Natural killer cell (primary cell): ENCODE results near the gene COMMD4. TPM values are rescaled to one million over a fixed set of nuclear protein-coding genes. Genes with fewer than 3 reads are reported as not detected.
"Not testable (repeated sequence)": the region's sequence is repeated elsewhere in the genome, so short reads cannot be mapped to it uniquely, and the experiment has no call there.

Source experiments
- ATAC-seq, 3 donors: fragments of 150-1000 bp in 2 of 3; fragments of 200-7000 bp in 1 of 3; cut with Tn5 transposase; 1 replicate in 1 of 3; 2 replicates in 2 of 3; pipeline ENCODE4 v1.10.0; 2021; ENCODE audit warnings: mild to moderate bottlenecking in 2 of 3, moderate library complexity in 2 of 3
- DNase-seq, 2 donors: peaks; one replicate each; pipeline versions ENCODE4 v3.0.0 to v3.0.0-alpha.2; 2013 to 2021; ENCODE audit warnings: mixed read lengths in 1 of 2
- H3K27ac ChIP-seq: one replicate; pipeline ENCODE4 v1.5.1; 2013; ENCODE audit warnings: mild to moderate bottlenecking, low read length
- H3K27me3 ChIP-seq: one replicate; pipeline ENCODE4 v1.6.1; 2013; ENCODE audit warnings: low read length; ENCODE audit not compliant: control insufficient read depth, insufficient read depth
- H3K36me3 ChIP-seq: one replicate; pipeline ENCODE4 v1.6.1; 2013; ENCODE audit warnings: low read length; ENCODE audit not compliant: control insufficient read depth, insufficient read depth
- H3K4me1 ChIP-seq: one replicate; pipeline ENCODE4 v1.6.1; 2013; ENCODE audit warnings: low read length; ENCODE audit not compliant: control insufficient read depth, insufficient read depth
- H3K4me3 ChIP-seq: one replicate; pipeline ENCODE4 v1.5.1; 2013; ENCODE audit warnings: low read length
- H3K9me3 ChIP-seq: one replicate; pipeline ENCODE4 v1.6.1; 2013; ENCODE audit warnings: low read length; ENCODE audit not compliant: control insufficient read depth, insufficient read depth
- H3K27ac Mint-ChIP-seq, 2 donors: one replicate each; pipeline ENCODE4 v1.8.0; 2022; ENCODE audit warnings: mild to moderate bottlenecking in 2 of 2, mixed read lengths in 2 of 2, moderate library complexity in 1 of 2
- H3K27me3 Mint-ChIP-seq, 2 donors: one replicate each; pipeline ENCODE4 v1.8.0; 2022; ENCODE audit warnings: low read depth in 2 of 2, mixed read lengths in 2 of 2
- H3K36me3 Mint-ChIP-seq: one replicate; pipeline ENCODE4 v1.8.0; 2022; ENCODE audit warnings: mixed read lengths
- H3K4me1 Mint-ChIP-seq, 2 donors: one replicate each; pipeline ENCODE4 v1.8.0; 2022; ENCODE audit warnings: mixed read lengths in 2 of 2
- H3K4me3 Mint-ChIP-seq: one replicate; pipeline ENCODE4 v1.8.0; 2022; ENCODE audit warnings: mild to moderate bottlenecking, moderate library complexity, mixed read lengths
- H3K9me3 Mint-ChIP-seq, 2 donors: one replicate each; pipeline ENCODE4 v1.8.0; 2022; ENCODE audit warnings: mixed read lengths in 2 of 2
- WGBS: methylation state at CpG from one replicate; pipeline ENCODE4 v1.1.7; 2013; ENCODE audit warnings: missing lambda C conversion rate; ENCODE audit not compliant: insufficient coverage; 5-methylcytosine and 5-hydroxymethylcytosine counted together
- intact Hi-C: fragments of 100-400 bp; cut with micrococcal nuclease; formaldehyde crosslinking; loops from one replicate; pipeline ENCODE4 v1.14.2; 2022
- total RNA-seq, 4 donors: library from RNA; stranded (reverse); fragments of 120-200 nt in 1 of 4; gene quantifications; one replicate each; pipeline versions ENCODE4 v1.2.3 to v1.2.4, GENCODE V29; 2013 to 2022
- TF ChIP-seq, protein P1 (sequence below): fragments of 200-600 bp; IDR thresholded peaks from one replicate; pipeline ENCODE4 v1.8.0; 2022; ENCODE audit warnings: antibody characterized with exemption

Gene COMMD4
- total RNA-seq, 3 donors from 2014 or later (not counting 1 experiment from before 2014, with no cell fraction given) = 38.8 to 56.3 (median 46.8) TPM

DNA sequence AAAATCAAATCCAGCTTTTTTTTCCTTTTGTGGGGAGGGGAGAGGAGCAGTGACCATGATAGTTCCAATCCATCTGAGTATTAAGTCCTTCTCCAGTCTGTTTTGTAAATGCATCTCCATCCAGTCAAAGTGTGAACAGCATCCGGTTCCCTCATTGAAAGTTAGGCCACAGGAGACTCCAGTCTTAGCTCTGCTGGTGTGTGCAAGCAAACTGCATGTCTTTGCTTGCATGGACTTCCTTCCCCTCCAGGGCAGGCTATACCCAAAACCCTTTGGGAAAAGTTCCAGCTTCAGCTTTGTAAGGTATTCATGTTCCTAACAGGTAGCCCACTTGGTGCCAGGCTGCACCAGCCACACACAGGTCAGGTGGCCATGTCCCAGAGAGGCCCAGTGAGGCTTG is 35.6 kb downstream of the COMMD4 start:
- 100% methylated on average over 1 of the region's 1 CpG for WGBS
- Mint-ChIP-seq H3K36me3 (peaks cover 24% of the 10 kb centered on the region), H3K27ac (no peak overlapping the region), H3K4me1 (peaks cover 14 to 21% of the 10 kb centered on the region in 2 donors), H3K27me3 (no peaks in the 10 kb centered on the region), H3K4me3 (no peak overlapping the region), H3K9me3 (no peaks in the 10 kb centered on the region)
- Histone ChIP-seq H3K36me3 (peaks cover 40% of the 10 kb centered on the region), H3K4me3 (no peak overlapping the region), H3K27me3 (no peaks in the 10 kb centered on the region), H3K27ac (no peak overlapping the region), H3K4me1 (peaks cover 16% of the 10 kb centered on the region), H3K9me3 (no peaks in the 10 kb centered on the region)
- no peak for DNase-seq
- TF ChIP-seq, protein P1, sequence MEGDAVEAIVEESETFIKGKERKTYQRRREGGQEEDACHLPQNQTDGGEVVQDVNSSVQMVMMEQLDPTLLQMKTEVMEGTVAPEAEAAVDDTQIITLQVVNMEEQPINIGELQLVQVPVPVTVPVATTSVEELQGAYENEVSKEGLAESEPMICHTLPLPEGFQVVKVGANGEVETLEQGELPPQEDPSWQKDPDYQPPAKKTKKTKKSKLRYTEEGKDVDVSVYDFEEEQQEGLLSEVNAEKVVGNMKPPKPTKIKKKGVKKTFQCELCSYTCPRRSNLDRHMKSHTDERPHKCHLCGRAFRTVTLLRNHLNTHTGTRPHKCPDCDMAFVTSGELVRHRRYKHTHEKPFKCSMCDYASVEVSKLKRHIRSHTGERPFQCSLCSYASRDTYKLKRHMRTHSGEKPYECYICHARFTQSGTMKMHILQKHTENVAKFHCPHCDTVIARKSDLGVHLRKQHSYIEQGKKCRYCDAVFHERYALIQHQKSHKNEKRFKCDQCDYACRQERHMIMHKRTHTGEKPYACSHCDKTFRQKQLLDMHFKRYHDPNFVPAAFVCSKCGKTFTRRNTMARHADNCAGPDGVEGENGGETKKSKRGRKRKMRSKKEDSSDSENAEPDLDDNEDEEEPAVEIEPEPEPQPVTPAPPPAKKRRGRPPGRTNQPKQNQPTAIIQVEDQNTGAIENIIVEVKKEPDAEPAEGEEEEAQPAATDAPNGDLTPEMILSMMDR = no peak
- intact Hi-C loops = no loop called here
- ATAC-seq = no peak

DNA sequence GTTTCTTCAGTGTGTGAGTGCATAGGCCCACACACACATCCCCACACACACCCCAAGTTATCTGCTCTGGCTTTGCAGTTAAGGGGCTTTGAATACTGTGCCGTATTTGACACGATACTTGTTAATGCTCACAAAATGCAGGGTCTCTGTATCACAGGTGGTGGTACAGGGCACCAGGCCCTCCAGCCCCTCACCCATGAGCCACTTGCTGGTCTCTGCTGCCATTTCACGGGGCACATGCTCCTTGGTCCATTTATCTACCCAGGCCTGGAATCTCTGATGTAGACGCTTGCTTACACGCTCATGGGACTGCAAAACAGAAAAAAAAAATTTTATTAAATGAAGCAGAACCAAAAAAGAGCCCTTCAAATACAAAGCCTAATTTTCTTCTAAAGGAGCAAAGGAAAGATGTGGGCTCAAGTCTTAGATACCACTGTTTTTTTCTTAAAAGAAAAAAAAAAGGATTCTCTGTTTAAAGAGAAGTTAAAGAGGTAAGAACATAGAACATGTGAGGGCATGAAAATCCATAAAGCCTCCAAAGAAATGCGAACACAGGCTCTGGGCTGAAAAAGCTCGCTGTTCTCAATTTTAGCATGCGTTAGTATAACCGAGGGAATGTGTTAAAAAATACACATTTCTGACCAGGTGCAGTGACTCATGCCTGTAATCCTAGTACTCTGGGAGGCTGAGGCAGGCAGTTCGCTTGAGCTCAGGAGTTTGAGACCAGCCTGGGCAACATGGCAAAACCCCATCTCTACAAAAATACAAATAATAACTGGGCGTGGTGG is 36.2 kb downstream of the COMMD4 start:
- H3K9me3 ChIP-seq = no peaks in the 10 kb centered on the region
- Mint-ChIP-seq H3K9me3 (no peaks in the 10 kb centered on the region), H3K27ac (no peak overlapping the region), H3K4me3 (no peak overlapping the region), H3K36me3 (peaks cover 25% of the 10 kb centered on the region), H3K27me3 (no peaks in the 10 kb centered on the region), H3K4me1 (peaks cover 14 to 21% of the 10 kb centered on the region in 2 donors)
- TF ChIP-seq, protein P1 = no peak
- WGBS = 94% methylated on average over 11 of the region's 11 CpGs
- no peak overlapping the region for H3K27ac ChIP-seq
- H3K4me1 ChIP-seq = peaks cover 16% of the 10 kb centered on the region
- H3K27me3 ChIP-seq = no peaks in the 10 kb centered on the region
- H3K36me3 ChIP-seq = peaks cover 35% of the 10 kb centered on the region
- ATAC-seq (no peak), DNase-seq (no peak)
- intact Hi-C loops = no loop called here
- H3K4me3 ChIP-seq = no peak overlapping the region

- H3K27ac ChIP-seq = no peak overlapping the region
- 84% methylated on average over 3 of the region's 4 CpGs for WGBS
- Mint-ChIP-seq H3K36me3 (peaks cover 33% of the 10 kb centered on the region), H3K4me3 (no peak overlapping the region), H3K27ac (peak overlapping the region in 1 of 2 donors; percentile 56), H3K27me3 (no peaks in the 10 kb centered on the region), H3K9me3 (no peaks in the 10 kb centered on the region), H3K4me1 (no peaks in the 10 kb centered on the region)
- intact Hi-C loops = no loop called here
- H3K9me3 ChIP-seq = no peaks in the 10 kb centered on the region
- TF ChIP-seq, protein P1 = no peak
- no peak overlapping the region for H3K4me3 ChIP-seq
- H3K27me3 ChIP-seq = no peaks in the 10 kb centered on the region
- no peaks in the 10 kb centered on the region for H3K4me1 ChIP-seq
- ATAC-seq (no peak), DNase-seq (no peak)
- peaks cover 52% of the 10 kb centered on the region for H3K36me3 ChIP-seq
Observed at GRCh38 chr15:75380773-75381172, 44.9 kb downstream of the COMMD4 start.

DNA sequence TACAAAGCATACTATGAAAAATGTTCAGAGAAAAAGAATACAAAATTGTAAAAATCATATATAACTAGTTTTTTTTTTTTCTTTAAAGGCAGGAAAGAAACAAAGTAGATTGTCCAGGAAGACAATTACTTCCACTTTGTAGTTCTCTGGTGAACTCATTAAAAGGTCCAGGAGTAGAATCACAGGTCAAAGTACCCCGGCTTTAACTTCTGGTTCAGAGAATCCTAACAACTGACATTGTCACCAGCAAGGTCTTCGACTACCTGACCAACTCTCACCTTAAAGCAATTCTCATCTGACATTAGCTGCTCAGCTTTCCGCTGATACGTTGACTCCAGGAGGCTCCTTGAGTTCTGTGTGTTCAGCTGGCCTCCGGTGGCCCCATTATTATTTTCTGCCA is 48.1 kb downstream of the COMMD4 start:
- peaks cover 33% of the 10 kb centered on the region for H3K36me3 Mint-ChIP-seq
- H3K27me3 ChIP-seq, H3K4me1 Mint-ChIP-seq, H3K4me3 ChIP-seq, H3K4me1 ChIP-seq, H3K27ac ChIP-seq, H3K9me3 Mint-ChIP-seq, ATAC-seq, H3K4me3 Mint-ChIP-seq, H3K27me3 Mint-ChIP-seq, DNase-seq, intact Hi-C loops, H3K9me3 ChIP-seq, H3K27ac Mint-ChIP-seq: not testable (repeated sequence)
- WGBS = 98% methylated on average over 5 of the region's 5 CpGs
- H3K36me3 ChIP-seq = peaks cover 75% of the 10 kb centered on the region

Other genes with a start within 250 kb of the COMMD4 start
- 10 to 100 TPM; 63.5 to 89.2 (median 70.1) TPM for gene C15orf39, start 134.2 kb upstream of the COMMD4 start, total RNA-seq
- not detected for gene GOLGA6C, start 77.7 kb upstream of the COMMD4 start, total RNA-seq
- gene GOLGA6D, start 53.2 kb upstream of the COMMD4 start, total RNA-seq = not detected
- 100 to 1,000 TPM in 2 of 3 donors, 10 to 100 TPM in 1; 97.1 to 324 (median 112) TPM for gene NEIL1, start 11.0 kb downstream of the COMMD4 start, total RNA-seq
- gene MAN2C1, start 32.5 kb downstream of the COMMD4 start, total RNA-seq = 100 to 1,000 TPM; 375 to 476 (median 385) TPM
- 100 to 1,000 TPM; 135 to 175 (median 137) TPM for gene SIN3A, start 115.6 kb downstream of the COMMD4 start, total RNA-seq
- 10 to 100 TPM; 28.3 to 33.0 (median 28.9) TPM for gene PTPN9, start 243.3 kb downstream of the COMMD4 start, total RNA-seq